ENCODE data around the gene MAP4K2. TPM values are rescaled to one million over a fixed set of nuclear protein-coding genes. Genes with fewer than 3 reads are reported as not detected.

MAP4K2 gene
- total RNA-seq, 4 donors from 2014 or later: 13.6 to 20.4 (median 15.3) TPM

DNA sequence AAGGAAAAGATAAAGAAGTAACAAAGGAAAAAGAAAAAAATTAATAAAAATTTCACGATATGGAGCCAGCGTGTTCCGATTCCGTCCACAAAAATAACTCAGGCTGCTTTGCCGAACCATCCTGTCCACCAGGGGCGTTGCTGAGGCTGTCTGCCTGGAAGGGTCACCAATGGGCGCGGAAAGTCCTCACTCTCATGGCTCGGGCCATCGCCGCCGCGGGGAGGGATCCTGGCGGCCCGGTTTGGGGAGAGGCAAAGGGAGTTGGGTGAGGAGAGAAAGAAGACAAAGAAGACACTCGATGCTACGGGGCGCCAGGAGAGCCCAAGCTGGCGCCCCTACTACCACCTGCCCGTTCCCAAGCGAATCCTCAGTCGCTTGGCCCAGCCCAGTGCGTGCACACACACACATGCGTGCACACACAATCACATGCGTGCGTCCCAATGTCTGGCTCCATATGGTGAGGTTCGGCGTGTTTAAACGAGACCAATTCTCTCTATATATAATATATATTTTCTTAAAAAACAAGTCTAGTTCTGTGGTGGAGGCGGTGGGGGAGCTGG lies 37.6 kb downstream of the MAP4K2 start:
- Histone ChIP-seq H3K36me3 (peaks cover 79% of the 10 kb centered on the region), H3K9me3 (no peaks in the 10 kb centered on the region), H3K27ac (no peak overlapping the region), H3K27me3 (no peaks in the 10 kb centered on the region), H3K4me3 (no peak overlapping the region), H3K4me1 (peaks cover 43% of the 10 kb centered on the region)
- 89% methylated on average over 30 of the region's 30 CpGs for WGBS
- peak in 1 of 2 donors; percentile 64 for DNase-seq (ENCODE audit: low spot score in 2 of 2)
- TF ChIP-seq POLR2A (IDR thresholded peaks at IDR 0.05) (no peak), EP300 (IDR thresholded peaks at IDR 0.05) (no peak), POLR2AphosphoS5 (IDR thresholded peaks at IDR 0.05) (no peak)
- TF ChIP-seq, protein P1, sequence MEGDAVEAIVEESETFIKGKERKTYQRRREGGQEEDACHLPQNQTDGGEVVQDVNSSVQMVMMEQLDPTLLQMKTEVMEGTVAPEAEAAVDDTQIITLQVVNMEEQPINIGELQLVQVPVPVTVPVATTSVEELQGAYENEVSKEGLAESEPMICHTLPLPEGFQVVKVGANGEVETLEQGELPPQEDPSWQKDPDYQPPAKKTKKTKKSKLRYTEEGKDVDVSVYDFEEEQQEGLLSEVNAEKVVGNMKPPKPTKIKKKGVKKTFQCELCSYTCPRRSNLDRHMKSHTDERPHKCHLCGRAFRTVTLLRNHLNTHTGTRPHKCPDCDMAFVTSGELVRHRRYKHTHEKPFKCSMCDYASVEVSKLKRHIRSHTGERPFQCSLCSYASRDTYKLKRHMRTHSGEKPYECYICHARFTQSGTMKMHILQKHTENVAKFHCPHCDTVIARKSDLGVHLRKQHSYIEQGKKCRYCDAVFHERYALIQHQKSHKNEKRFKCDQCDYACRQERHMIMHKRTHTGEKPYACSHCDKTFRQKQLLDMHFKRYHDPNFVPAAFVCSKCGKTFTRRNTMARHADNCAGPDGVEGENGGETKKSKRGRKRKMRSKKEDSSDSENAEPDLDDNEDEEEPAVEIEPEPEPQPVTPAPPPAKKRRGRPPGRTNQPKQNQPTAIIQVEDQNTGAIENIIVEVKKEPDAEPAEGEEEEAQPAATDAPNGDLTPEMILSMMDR (IDR thresholded peaks at IDR 0.05): peak in 1 of 2 donors; percentile 13

DNA sequence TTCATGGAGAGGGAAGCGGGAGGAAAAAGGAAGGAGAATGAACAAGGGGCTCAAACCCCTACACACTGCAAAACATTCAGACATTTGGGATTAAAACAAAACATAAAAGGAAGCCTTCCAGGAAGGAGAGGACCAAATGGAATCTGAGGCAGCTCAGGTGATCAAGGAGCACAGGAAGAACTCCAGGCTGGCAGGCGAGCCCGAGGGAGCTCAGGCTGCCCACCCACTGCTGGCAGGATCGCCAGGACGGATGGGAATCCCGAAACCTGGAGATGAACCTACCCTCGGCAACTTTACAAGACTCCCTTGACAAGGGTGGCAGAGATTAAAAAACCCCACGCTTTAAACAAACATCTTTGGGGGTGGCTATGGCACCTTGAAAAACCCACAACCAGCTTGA lies 38.3 kb downstream of the MAP4K2 start:
- Histone ChIP-seq H3K36me3 (peaks cover 73% of the 10 kb centered on the region), H3K9me3 (no peaks in the 10 kb centered on the region), H3K4me1 (peaks cover 46% of the 10 kb centered on the region), H3K27me3 (no peaks in the 10 kb centered on the region), H3K27ac (no peak overlapping the region), H3K4me3 (no peak overlapping the region)
- WGBS: 77% methylated on average over 8 of the region's 8 CpGs
- DNase-seq (ENCODE audit: low spot score in 2 of 2): no peak
- TF ChIP-seq, protein P1 (IDR thresholded peaks at IDR 0.05): no peak
- TF ChIP-seq POLR2A (IDR thresholded peaks at IDR 0.05) (no peak), POLR2AphosphoS5 (IDR thresholded peaks at IDR 0.05) (no peak), EP300 (IDR thresholded peaks at IDR 0.05) (no peak)

DNA sequence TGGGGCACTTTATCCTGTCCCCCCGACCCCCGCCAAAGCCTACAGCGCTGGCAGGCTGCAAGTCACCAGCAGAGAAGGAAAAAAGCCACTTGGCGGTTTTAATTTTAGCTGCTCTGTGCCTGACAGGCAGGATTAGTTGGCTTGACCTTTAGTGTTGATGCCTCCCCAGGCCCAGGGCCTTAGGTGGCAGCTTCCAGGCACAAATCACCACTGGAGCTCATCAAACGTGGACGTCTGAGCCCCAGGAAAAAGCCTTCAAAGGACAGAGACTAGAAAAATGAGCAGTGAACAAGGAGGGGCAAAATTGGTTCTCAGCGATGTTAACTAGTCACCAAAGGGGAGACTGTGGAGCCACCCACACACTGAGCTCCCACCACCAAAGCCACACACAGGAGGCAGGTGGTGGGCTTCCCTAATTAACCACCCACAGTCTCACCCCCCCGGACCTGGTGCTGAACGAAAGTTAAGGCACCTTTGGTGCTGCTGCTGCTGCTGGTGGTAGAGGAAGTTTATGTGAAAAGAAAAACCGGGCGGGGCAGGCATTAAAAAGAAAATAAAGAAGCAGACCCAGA lies 38.9 kb downstream of the MAP4K2 start:
- Histone ChIP-seq H3K4me3 (no peak overlapping the region), H3K27ac (peak overlapping the region; percentile 36), H3K36me3 (peaks cover 67% of the 10 kb centered on the region), H3K4me1 (peaks cover 50% of the 10 kb centered on the region), H3K9me3 (no peaks in the 10 kb centered on the region), H3K27me3 (no peaks in the 10 kb centered on the region)
- 61% methylated on average over 11 of the region's 11 CpGs for WGBS
- TF ChIP-seq POLR2A (IDR thresholded peaks at IDR 0.05) (no peak), EP300 (IDR thresholded peaks at IDR 0.05) (no peak), POLR2AphosphoS5 (IDR thresholded peaks at IDR 0.05) (no peak)
- TF ChIP-seq, protein P1 (IDR thresholded peaks at IDR 0.05): no peak
- no peak for DNase-seq (ENCODE audit: low spot score in 2 of 2)

DNA sequence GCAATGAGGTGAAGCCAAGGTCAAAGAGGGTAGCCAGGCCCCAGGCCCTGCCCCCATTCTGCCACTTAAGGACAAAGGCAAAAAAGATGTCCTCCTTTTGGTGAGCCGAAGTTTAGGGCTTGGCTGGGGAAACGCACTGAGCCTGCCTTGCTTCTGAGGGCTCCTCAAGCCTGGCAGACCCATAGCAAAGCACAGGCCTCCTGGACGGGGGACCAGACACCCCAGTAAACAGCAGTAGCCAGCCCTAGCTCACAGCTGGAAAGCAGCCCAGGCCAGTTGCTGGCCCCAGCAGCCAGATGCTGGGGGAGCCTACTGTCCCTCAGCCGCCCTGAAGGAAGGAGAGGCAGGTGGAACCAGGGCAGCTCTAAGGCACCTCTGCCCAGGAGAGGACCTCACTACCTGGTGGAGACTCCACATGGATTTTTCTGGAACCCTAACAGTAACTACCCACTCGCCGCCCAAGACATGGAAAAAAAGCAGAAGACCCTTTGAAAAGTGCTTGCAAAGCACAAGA lies 39.4 kb downstream of the MAP4K2 start:
- Histone ChIP-seq H3K36me3 (peaks cover 61% of the 10 kb centered on the region), H3K9me3 (no peaks in the 10 kb centered on the region), H3K4me1 (peaks cover 52% of the 10 kb centered on the region), H3K27me3 (no peaks in the 10 kb centered on the region), H3K27ac (peak overlapping the region; percentile 36), H3K4me3 (no peak overlapping the region)
- 71% methylated on average over 6 of the region's 6 CpGs for WGBS
- peak in 1 of 2 donors; percentile 72 for DNase-seq (ENCODE audit: low spot score in 2 of 2)
- no peak for TF ChIP-seq POLR2A (IDR thresholded peaks at IDR 0.05)
- no peak for TF ChIP-seq EP300 (IDR thresholded peaks at IDR 0.05)
- TF ChIP-seq, protein P1 (IDR thresholded peaks at IDR 0.05): no peak

DNA sequence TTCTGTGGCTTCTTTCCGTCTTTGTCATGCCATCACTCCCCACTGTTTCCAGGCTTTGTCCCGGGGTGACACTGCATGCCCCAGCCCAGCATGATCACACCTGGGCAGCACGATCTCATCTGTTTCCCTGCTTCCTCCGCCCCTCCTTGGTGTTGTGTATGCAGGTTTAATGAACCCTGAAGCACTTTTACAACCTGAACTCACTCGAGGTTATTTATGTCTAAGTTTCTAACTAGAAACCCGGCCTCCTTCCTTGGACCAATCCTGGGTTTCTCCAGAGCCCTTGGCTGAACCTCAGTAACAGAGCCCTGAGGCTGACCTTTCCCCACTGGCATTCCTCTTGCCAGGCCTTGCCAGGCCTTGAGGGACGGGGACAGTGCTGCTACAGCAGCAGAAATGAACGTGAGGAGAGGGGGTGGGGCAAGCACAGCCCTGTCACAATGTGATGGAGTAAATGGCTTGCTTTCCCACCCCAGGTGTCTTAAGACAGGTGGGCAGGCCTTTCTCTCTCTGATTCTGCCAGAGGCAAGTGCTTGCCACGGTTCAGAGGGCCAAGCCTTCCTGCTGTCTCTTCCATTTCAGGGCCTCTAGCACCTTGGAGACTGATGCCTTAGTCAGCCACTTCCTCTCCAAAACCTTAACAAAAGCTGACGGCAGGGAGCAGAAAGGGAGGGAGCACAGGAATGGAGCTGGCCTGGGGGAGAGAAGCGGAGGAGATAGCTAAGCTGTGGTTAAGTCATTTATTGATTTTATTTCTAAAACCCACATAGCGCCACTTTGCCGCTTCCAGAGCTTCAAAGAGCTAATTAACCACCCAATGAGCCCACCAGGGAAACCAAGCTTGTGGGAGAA lies 40.1 kb downstream of the MAP4K2 start:
- Histone ChIP-seq H3K4me3 (no peak overlapping the region), H3K36me3 (peaks cover 54% of the 10 kb centered on the region), H3K27ac (peak overlapping the region; percentile 36), H3K9me3 (no peaks in the 10 kb centered on the region), H3K4me1 (peaks cover 46% of the 10 kb centered on the region), H3K27me3 (no peaks in the 10 kb centered on the region)
- TF ChIP-seq, protein P1 (IDR thresholded peaks at IDR 0.05): no peak
- TF ChIP-seq EP300 (IDR thresholded peaks at IDR 0.05) (no peak), POLR2AphosphoS5 (IDR thresholded peaks at IDR 0.05) (no peak), POLR2A (IDR thresholded peaks at IDR 0.05) (no peak)
- 40% methylated on average over 12 of the region's 13 CpGs for WGBS
- peak in 1 of 2 donors; percentile 61 for DNase-seq (ENCODE audit: low spot score in 2 of 2)

All from suprapubic skin (tissue), 4 donors.